HepG2 (cell line): ENCODE results near the gene ST3GAL4. TPM values are rescaled to one million over a fixed set of nuclear protein-coding genes. Genes with fewer than 3 reads are reported as not detected.

ENCODE experiments used
- ATAC-seq: fragments of 200-7000 bp; cut with Tn5 transposase; 3 replicates; pipeline ENCODE4 v1.9.1; 2020; ENCODE audit warnings: mild to moderate bottlenecking, moderate library complexity
- BruUV-seq: library from RNA; stranded (reverse); fragments of 400-500 nt; replicated peaks from 2 replicates; lab custom pipeline; 2021; lab: Mats Ljungman, UMichigan
- CTCF ChIA-PET: fragments of 300-600 bp; formaldehyde crosslinking; extraction: SDS; loops from one replicate; lab custom pipeline; 2021; ENCODE audit warnings: low total read pairs, inconsistent platforms, low intra/inter-chr PET ratio; lab: Yijun Ruan, JAX
- POLR2A ChIA-PET: fragments of 350-600 bp; sonication (Branson Sonifier 250); formaldehyde crosslinking; loops from one replicate; lab custom pipeline; 2020; ENCODE audit warnings: antibody characterized with exemption, inconsistent platforms; lab: Yijun Ruan, JAX
- DNase-seq: peaks from one replicate; pipeline ENCODE4 v3.0.0-alpha.2; 2015; ENCODE audit warnings: low spot score
- FAIRE-seq: peaks from 3 replicates; lab custom pipeline; 2011; peaks lifted over from hg19 to GRCh38; lab: Jason Lieb, UNC
- H2AFZ ChIP-seq: one replicate; pipeline ENCODE4 v1.6.1; 2011; ENCODE audit warnings: low read length, inconsistent platforms
- H3K27ac ChIP-seq: fragments of 300-600 bp; 3 replicates; pipeline ENCODE4 v1.8.0; 2011; ENCODE audit warnings: mixed run types, mild to moderate bottlenecking, mixed read lengths, low read length, inconsistent platforms; ENCODE audit not compliant: insufficient read depth; ENCODE audit errors: extremely low read length
- H3K27me3 ChIP-seq, 2 experiments: fragments of 200-600 bp in 1 of 2; 2 replicates in 1 of 2; 3 replicates in 1 of 2; pipeline versions ENCODE4 v1.6.0 to v1.8.0; 2011; ENCODE audit warnings: low read length in 2 of 2, mild to moderate bottlenecking in 2 of 2, moderate library complexity in 2 of 2, inconsistent platforms in 1 of 2; ENCODE audit not compliant: insufficient read depth in 2 of 2, control insufficient read depth in 1 of 2
- H3K36me3 ChIP-seq, 2 experiments: fragments of 200-600 bp in 1 of 2; replicated peaks in 1 of 2; 2 replicates in 1 of 2; 3 replicates in 1 of 2; pipeline versions ENCODE4 v1.5.1 to v1.8.0; 2011; ENCODE audit warnings: low read length in 2 of 2, inconsistent platforms in 1 of 2; ENCODE audit not compliant: insufficient read depth in 2 of 2, control insufficient read depth in 1 of 2
- H3K4me1 ChIP-seq: 2 replicates; pipeline ENCODE4 v1.5.1; 2012; ENCODE audit warnings: low read length, inconsistent platforms; ENCODE audit not compliant: insufficient read depth
- H3K4me2 ChIP-seq: 2 replicates; pipeline ENCODE4 v1.6.0; 2011; ENCODE audit warnings: low read depth, low read length, inconsistent platforms
- H3K4me3 ChIP-seq, 3 experiments: fragments of 200-600 bp in 1 of 3; sonication (generic), shearing (Covaris generic) in 1 of 3; replicated peaks in 1 of 3; 2 replicates each; pipeline ENCODE4 v1.5.1; 2011 to 2016; ENCODE audit warnings: low read length in 3 of 3, inconsistent platforms in 2 of 3, low read depth in 2 of 3, mild to moderate bottlenecking in 2 of 3, control low read depth in 1 of 3, mixed read lengths in 1 of 3; ENCODE audit not compliant: insufficient read depth in 1 of 3
- H3K79me2 ChIP-seq: one replicate; pipeline ENCODE4 v1.6.1; 2011; ENCODE audit warnings: low read length, inconsistent platforms; ENCODE audit not compliant: insufficient read depth
- H3K9ac ChIP-seq: 2 replicates; pipeline ENCODE4 v1.6.0; 2011; ENCODE audit warnings: mild to moderate bottlenecking, low read depth, low read length, inconsistent platforms; ENCODE audit not compliant: insufficient read depth
- H3K9me3 ChIP-seq: 2 replicates; pipeline ENCODE4 v1.5.1; 2012; ENCODE audit warnings: mild to moderate bottlenecking, low read length
- H4K20me1 ChIP-seq: 2 replicates; pipeline ENCODE4 v1.6.0; 2011; ENCODE audit warnings: inconsistent platforms, mild to moderate bottlenecking, low read length, moderate library complexity; ENCODE audit not compliant: insufficient read depth
- ARID4A ChIP-seq: sonication (generic); formaldehyde crosslinking; IDR thresholded peaks from 2 replicates; pipeline ENCODE4 v1.5.0; 2020; ENCODE audit warnings: mild to moderate bottlenecking, missing genetic modification reagents, borderline replicate concordance
- GFI1 ChIP-seq: sonication (generic); formaldehyde crosslinking; IDR thresholded peaks from 2 replicates; pipeline ENCODE4 v1.5.0; 2020; ENCODE audit warnings: missing genetic modification reagents, mild to moderate bottlenecking, borderline replicate concordance
- MAFF ChIP-seq: IDR thresholded peaks from 2 replicates; pipeline ENCODE4 v1.6.1; 2011; ENCODE audit warnings: low read depth, low read length, improper control_type of control experiment
- MAX ChIP-seq: IDR thresholded peaks from 2 replicates; pipeline ENCODE4 v1.6.1; 2012; ENCODE audit warnings: inconsistent platforms
- NR0B2 ChIP-seq: sonication (generic); formaldehyde crosslinking; IDR thresholded peaks from 2 replicates; pipeline ENCODE4 v1.4.0; 2020; ENCODE audit warnings: mild to moderate bottlenecking, missing genetic modification reagents
- RBAK ChIP-seq: sonication (generic); formaldehyde crosslinking; IDR thresholded peaks from 2 replicates; pipeline ENCODE4 v1.5.1; 2020; ENCODE audit warnings: mild to moderate bottlenecking, missing genetic modification reagents
- RBM22 ChIP-seq: fragments of 200-400 bp; formaldehyde crosslinking; optimal IDR thresholded peaks from 2 replicates; pipeline ENCODE3; 2017; ENCODE audit warnings: mild to moderate bottlenecking, low read length, moderate library complexity
- TFAP4 ChIP-seq: sonication (generic); IDR thresholded peaks from 2 replicates; pipeline ENCODE4 v1.6.1; 2016; ENCODE audit warnings: low read depth, borderline replicate concordance
- ZMYM4 ChIP-seq: sonication (generic); formaldehyde crosslinking; IDR thresholded peaks from 2 replicates; pipeline ENCODE4 v1.8.1; 2023; ENCODE audit warnings: mild to moderate bottlenecking, missing genetic modification reagents
- ZNF460 ChIP-seq: sonication (generic); formaldehyde crosslinking; IDR thresholded peaks from 2 replicates; pipeline ENCODE4 v1.5.1; 2020; ENCODE audit warnings: missing genetic modification reagents, mild to moderate bottlenecking, borderline replicate concordance
- ZNF468 ChIP-seq: sonication (generic); formaldehyde crosslinking; IDR thresholded peaks from 2 replicates; pipeline ENCODE4 v1.8.0; 2022; ENCODE audit warnings: mild to moderate bottlenecking, moderate library complexity, missing genetic modification reagents
- ZNF687 ChIP-seq: sonication (generic); formaldehyde crosslinking; IDR thresholded peaks from 2 replicates; pipeline ENCODE4 v1.5.1; 2020; ENCODE audit warnings: mild to moderate bottlenecking, missing genetic modification reagents, moderate library complexity
- ZUFSP ChIP-seq: sonication (generic); formaldehyde crosslinking; IDR thresholded peaks from 2 replicates; pipeline ENCODE4 v1.9.0; 2021; ENCODE audit warnings: missing genetic modification reagents, mild to moderate bottlenecking, borderline replicate concordance
- WGBS: methylation state at CpG from one replicate; pipeline ENCODE4 v1.1.6; 2017; ENCODE audit warnings: low lambda C conversion rate; 5-methylcytosine and 5-hydroxymethylcytosine counted together
- in situ Hi-C: cut with HindIII; loops from 2 replicates; pipeline ENCODE4 v1.10.0; 2017; ENCODE audit warnings: low pct_unique_long_range_greater_than_20kb; ENCODE audit not compliant: extremely low pct_ligation_motif_present
- intact Hi-C: fragments of 100-400 bp; cut with micrococcal nuclease; formaldehyde crosslinking; loops from one replicate; pipeline ENCODE4 v1.10.0; 2022; ENCODE audit not compliant: unreplicated experiment
- polyA plus RNA-seq, 8 experiments: library from polyadenylated mRNA; depleted of rRNA in 3 of 8; stranded (reverse) in 7 of 8; unstranded in 1 of 8; fragments of >200 nt; fragmentation: Illumina TruSeq in 4 of 8; extraction: Trizol in 4 of 8; gene quantifications; 2 replicates each; pipeline versions ENCODE4 v1.2.1 to v1.2.3, GENCODE V29; 2011 to 2016; ENCODE audit warnings: low read depth in 4 of 8, missing spikeins in 1 of 8, mixed read lengths in 1 of 8; ENCODE audit not compliant: insufficient read depth in 1 of 8
- total RNA-seq, 5 experiments: library from RNA; depleted of rRNA; stranded (reverse); fragments of >200 nt; fragmentation: Illumina TruSeq; extraction: Trizol; gene quantifications; 2 replicates each; pipeline ENCODE4 v1.2.3, GENCODE V29; 2016; ENCODE audit warnings: low read depth in 1 of 5

The ST3GAL4 gene
- total and polyA plus RNA-seq, 2 of the 13 experiments (the other 11 are each of a cell fraction or from before 2014, with no cell fraction given): 9.1 to 13.3 TPM

- BruUV-seq: no TSS peak
- H3K9ac ChIP-seq: no peak overlapping the region
- intact Hi-C loops: no loop called here
- H3K4me3 ChIP-seq: no peak overlapping the region
- H3K79me2 ChIP-seq: no peaks in the 10 kb centered on the region
- H2AFZ ChIP-seq: no peak overlapping the region
- H3K4me2 ChIP-seq: no peak overlapping the region
- peaks cover 6 to 8% of the 10 kb centered on the region in 2 experiments; a peak in 4 of 5 replicates for H3K36me3 ChIP-seq
- ChIA-PET POLR2A (no interaction called here), CTCF (no interaction called here)
- no peaks in the 10 kb centered on the region for H3K9me3 ChIP-seq
- no peak for DNase-seq
- no peaks in the 10 kb centered on the region for H3K4me1 ChIP-seq
- no peak for FAIRE-seq
- H3K27me3 ChIP-seq: no peaks in the 10 kb centered on the region
- H3K27ac ChIP-seq: no peak overlapping the region
- 100% methylated on average over 4 of the region's 8 CpGs for WGBS
- H4K20me1 ChIP-seq: no peaks in the 10 kb centered on the region
- no peak for ATAC-seq
- in situ Hi-C loops: no loop called here
- TF ChIP-seq ARID4A (CRISPR knock-in tag): no peak
- TF ChIP-seq GFI1 (CRISPR knock-in tag): no peak
- TF ChIP-seq NR0B2 (CRISPR knock-in tag): no peak
- TF ChIP-seq MAX: no peak
- no peak for TF ChIP-seq RBM22
- TF ChIP-seq ZMYM4: no peak
- TF ChIP-seq MAFF: no peak
- TF ChIP-seq RBAK (CRISPR knock-in tag): no peak
- no peak for TF ChIP-seq ZUFSP
- TF ChIP-seq TFAP4: no peak
- no peak for TF ChIP-seq ZNF460 (CRISPR knock-in tag)
- TF ChIP-seq ZNF687 (CRISPR knock-in tag): no peak
- TF ChIP-seq ZNF468 (CRISPR knock-in tag): no peak
Measured at GRCh38 chr11:126403658-126404057, 48.2 kb downstream of the ST3GAL4 start.
